Ascending aorta (tissue), 2 donors: ENCODE measurements around the gene COL3A1. TPM values are rescaled to one million over a fixed set of nuclear protein-coding genes. Genes with fewer than 3 reads are reported as not detected.
A peak's percentile ranks its signal among the peaks of the same experiment; 100 is the strongest.

ENCODE experiments used
- DNase-seq, 2 donors: peaks; one replicate each; pipeline ENCODE4 v3.0.0-alpha.2; 2019; ENCODE audit warnings: low spot score in 2 of 2
- H3K27ac ChIP-seq, 2 donors: fragments of 200-600 bp; sonication (generic); one replicate each; pipeline ENCODE4 v1.5.1; 2016 to 2017; ENCODE audit warnings: mild to moderate bottlenecking in 1 of 2
- H3K27me3 ChIP-seq: fragments of 200-600 bp; sonication (generic); one replicate; pipeline ENCODE4 v1.5.1; 2017
- H3K36me3 ChIP-seq, 2 donors: fragments of 200-600 bp; sonication (generic); one replicate each; pipeline ENCODE4 v1.5.1; 2016
- H3K4me1 ChIP-seq, 2 donors: fragments of 200-600 bp; sonication (generic); one replicate each; pipeline ENCODE4 v1.5.1; 2016 to 2017; ENCODE audit warnings: mild to moderate bottlenecking in 1 of 2
- H3K4me3 ChIP-seq, 2 donors: fragments of 200-600 bp; sonication (generic); one replicate each; pipeline ENCODE4 v1.5.1; 2016 to 2017; ENCODE audit warnings: mild to moderate bottlenecking in 1 of 2
- H3K9me3 ChIP-seq, 2 donors: fragments of 200-600 bp; sonication (generic); one replicate each; pipeline ENCODE4 v1.5.1; 2016
- CTCF ChIP-seq, 3 experiments: fragments of 200-600 bp in 2 of 3; fragments of 450-650 bp in 1 of 3; sonication (generic) in 2 of 3; IDR thresholded peaks; one replicate each; pipeline ENCODE4 v1.5.1; 2016 to 2019; ENCODE audit warnings: antibody characterized with exemption in 3 of 3, mild to moderate bottlenecking in 1 of 3, moderate library complexity in 1 of 3
- intact Hi-C: fragments of 100-400 bp; cut with DNase I; formaldehyde crosslinking; loops from one replicate; pipeline ENCODE4 v1.15.1; 2023
- total RNA-seq: library from RNA; depleted of rRNA; stranded (reverse); fragments of >200 nt; gene quantifications from one replicate; pipeline ENCODE4 v1.1.0, GENCODE V29; 2016

Gene COL3A1
- total RNA-seq, 1 donor from 2014 or later, result 411 TPM

- H3K4me1 ChIP-seq, result no peaks in the 10 kb centered on the region
- H3K27ac ChIP-seq, result peak overlapping the region in 1 of 2 donors; percentile 16
- no peak for DNase-seq
- no peaks in the 10 kb centered on the region for H3K27me3 ChIP-seq
- H3K36me3 ChIP-seq, result peaks cover 87 to 99% of the 10 kb centered on the region in 2 donors
- TF ChIP-seq CTCF (IDR thresholded peaks at IDR 0.05), result no peak
- no peaks in the 10 kb centered on the region for H3K9me3 ChIP-seq
- intact Hi-C loops, result no loop called here
- H3K4me3 ChIP-seq, result no peak overlapping the region
Observed at GRCh38 chr2:188993247-188993646, 19.1 kb downstream of the COL3A1 start.

GRCh38 chr2:188997263-188997662 lies 23.1 kb downstream of the COL3A1 start:
- no peak for DNase-seq
- intact Hi-C loops, result no loop called here
- Histone ChIP-seq H3K4me3 (no peak overlapping the region), H3K4me1 (no peaks in the 10 kb centered on the region), H3K27ac (peak overlapping the region; percentile 48 to 55), H3K27me3 (no peaks in the 10 kb centered on the region), H3K9me3 (no peaks in the 10 kb centered on the region), H3K36me3 (peaks cover 91 to 99% of the 10 kb centered on the region in 2 donors)
- no peak for TF ChIP-seq CTCF (IDR thresholded peaks at IDR 0.05)

- peak overlapping the region in 1 of 2 donors; percentile 42 for H3K27ac ChIP-seq
- intact Hi-C loops, result loop anchor here (5.0 kb wide), 1 partner anchor 47 kb away; no protein-coding TSS in a partner anchor
- H3K4me1 ChIP-seq, result no peaks in the 10 kb centered on the region
- TF ChIP-seq CTCF (IDR thresholded peaks at IDR 0.05), result no peak
- no peaks in the 10 kb centered on the region for H3K27me3 ChIP-seq
- H3K36me3 ChIP-seq, result peaks cover 91 to 99% of the 10 kb centered on the region in 2 donors
- no peak for DNase-seq
- H3K9me3 ChIP-seq, result no peaks in the 10 kb centered on the region
- no peak overlapping the region for H3K4me3 ChIP-seq
Observed at GRCh38 chr2:189000221-189000620, 26.0 kb downstream of the COL3A1 start.

- no peaks in the 10 kb centered on the region for H3K27me3 ChIP-seq
- H3K27ac ChIP-seq, result peak overlapping the region; percentile 41 to 55
Observed at GRCh38 chr2:189002079-189002478, 27.9 kb downstream of the COL3A1 start.

GRCh38 chr2:189008555-189009262 lies 34.5 kb downstream of the COL3A1 start:
- Histone ChIP-seq H3K27ac (no peak overlapping the region), H3K4me3 (no peak overlapping the region), H3K36me3 (peaks cover 62 to 90% of the 10 kb centered on the region in 2 donors), H3K9me3 (no peaks in the 10 kb centered on the region), H3K27me3 (no peaks in the 10 kb centered on the region), H3K4me1 (peaks cover 2 to 3% of the 10 kb centered on the region in 2 donors)
- TF ChIP-seq CTCF (IDR thresholded peaks at IDR 0.05), result no peak
- intact Hi-C loops, result no loop called here
- no peak for DNase-seq

More at GRCh38 chr2:189002079-189002478, 27.9 kb downstream of the COL3A1 start:
- TF ChIP-seq CTCF (IDR thresholded peaks at IDR 0.05), result no peak
- Histone ChIP-seq H3K4me3 (no peak overlapping the region), H3K9me3 (no peaks in the 10 kb centered on the region), H3K4me1 (no peaks in the 10 kb centered on the region), H3K36me3 (peaks cover 90 to 99% of the 10 kb centered on the region in 2 donors)
- DNase-seq, result no peak
- intact Hi-C loops, result loop anchor here (5.0 kb wide), 1 partner anchor 45 kb away; no protein-coding TSS in a partner anchor
